ENCODE results near the gene DLGAP5.

DLGAP5 gene

DNA sequence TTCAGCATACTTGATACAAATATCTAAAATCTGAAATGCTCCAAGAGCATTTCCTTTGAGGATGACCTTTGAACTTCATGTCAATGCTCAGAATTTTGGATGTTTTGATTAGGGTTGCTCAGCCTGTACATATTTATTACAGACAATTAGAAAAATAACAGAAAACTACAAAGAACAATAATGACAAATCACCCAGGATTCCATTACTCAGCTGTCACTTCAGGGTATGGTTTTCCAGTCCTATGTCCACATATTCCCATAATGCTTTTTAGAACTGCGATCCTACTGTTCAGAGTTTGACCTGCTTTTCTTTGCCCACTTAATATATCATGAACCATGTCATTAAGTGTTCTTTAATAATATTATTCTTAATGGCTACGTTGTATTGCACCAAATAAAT lies 11.4 kb downstream of the DLGAP5 start:
- no peak for DNase-seq

DNA sequence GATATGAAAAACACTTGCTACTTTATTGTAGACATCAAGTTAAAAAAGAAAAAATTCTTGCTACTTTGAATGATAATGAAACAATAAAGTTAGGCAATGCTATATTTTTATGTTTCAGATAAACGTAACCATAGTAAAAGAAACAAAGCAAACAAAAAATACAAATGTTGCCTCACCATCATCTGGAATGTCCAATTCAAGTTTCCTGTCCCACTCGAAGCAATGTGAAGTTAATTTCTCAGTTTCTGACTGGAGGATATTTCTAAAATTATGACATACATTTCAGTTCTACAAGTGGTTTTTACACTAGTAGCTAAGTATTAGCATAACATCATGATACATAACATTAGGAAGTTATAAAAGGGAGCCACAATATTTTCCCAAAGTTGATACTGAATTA lies 20.9 kb downstream of the DLGAP5 start:
- DNase-seq, result no peak

DNA sequence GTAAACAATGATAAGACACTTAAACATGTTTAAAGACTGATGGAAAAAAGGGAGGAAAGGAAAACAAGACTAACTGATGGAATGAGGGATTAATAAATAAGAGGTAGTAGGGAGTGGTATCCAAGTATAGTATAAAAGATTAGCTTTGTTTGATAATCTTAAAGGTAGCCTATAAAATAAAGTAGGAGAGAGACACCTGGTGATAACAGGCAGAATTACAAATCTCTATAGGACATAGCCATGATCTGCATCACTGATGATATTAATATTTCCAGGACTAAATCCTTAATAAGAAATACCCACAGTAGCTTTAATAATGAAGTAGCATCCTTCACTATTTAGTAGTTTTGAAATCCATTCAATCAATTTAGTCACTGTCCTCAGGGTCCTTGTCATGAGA lies 30.4 kb downstream of the DLGAP5 start:
- peak; percentile 4 for DNase-seq

DNA sequence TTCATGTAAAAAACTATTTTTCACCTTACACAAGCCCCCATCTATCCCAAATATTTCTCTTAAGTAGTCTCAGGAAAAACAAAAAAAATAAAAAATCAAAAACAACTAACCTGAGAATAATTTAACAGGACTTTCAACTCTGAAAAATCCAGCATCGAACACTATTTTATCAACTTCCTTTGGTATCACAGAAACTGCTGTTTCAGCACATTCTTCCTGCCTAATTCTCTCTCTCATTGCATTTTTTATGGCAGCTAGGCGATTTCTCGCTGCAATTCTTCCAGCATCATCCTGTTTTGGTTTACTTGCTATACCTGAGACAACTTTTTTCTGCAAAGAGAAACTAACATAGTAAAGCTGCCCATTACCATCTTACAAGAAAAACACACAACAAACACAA lies 33.0 kb downstream of the DLGAP5 start:
- no peak for DNase-seq

DNA sequence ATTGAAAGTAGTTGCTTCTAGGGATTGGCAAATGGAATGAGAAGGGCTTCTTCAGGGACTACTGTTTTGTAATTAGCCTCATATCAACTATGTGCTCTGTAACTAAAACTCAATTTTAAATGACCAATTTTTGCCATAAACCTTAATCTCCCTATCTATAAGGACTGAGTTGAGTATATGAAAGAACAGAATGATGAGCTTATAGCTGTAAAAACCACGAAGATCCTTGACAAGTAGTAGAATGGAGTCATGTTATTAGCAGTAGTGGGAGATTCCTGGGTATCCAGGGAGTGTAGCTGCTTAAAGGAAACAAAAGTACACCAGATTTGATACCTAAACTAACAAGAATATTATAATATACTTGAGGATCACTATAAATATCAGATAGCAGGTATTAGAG lies 34.3 kb downstream of the DLGAP5 start:
- DNase-seq, result no peak

DNA sequence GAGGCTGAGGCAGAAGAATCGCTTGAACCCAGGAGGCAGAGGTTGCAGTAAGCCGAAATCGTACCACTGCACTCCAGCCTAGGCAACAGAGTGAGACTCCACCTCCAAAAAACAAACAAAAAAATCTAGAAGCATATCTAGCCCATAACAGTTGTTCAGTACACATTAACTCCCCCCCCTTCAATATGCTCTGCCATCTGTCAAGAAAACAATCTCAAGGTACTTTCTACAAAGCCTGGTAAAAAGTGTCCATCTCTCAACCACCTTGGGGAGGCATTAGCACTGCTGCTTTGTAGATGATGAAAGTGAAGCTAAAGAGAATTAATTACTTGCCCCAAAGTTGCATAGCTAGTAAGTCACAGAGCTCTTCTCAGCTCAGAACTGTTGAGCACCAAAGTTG lies 37.4 kb downstream of the DLGAP5 start:
- no peak for DNase-seq

DNA sequence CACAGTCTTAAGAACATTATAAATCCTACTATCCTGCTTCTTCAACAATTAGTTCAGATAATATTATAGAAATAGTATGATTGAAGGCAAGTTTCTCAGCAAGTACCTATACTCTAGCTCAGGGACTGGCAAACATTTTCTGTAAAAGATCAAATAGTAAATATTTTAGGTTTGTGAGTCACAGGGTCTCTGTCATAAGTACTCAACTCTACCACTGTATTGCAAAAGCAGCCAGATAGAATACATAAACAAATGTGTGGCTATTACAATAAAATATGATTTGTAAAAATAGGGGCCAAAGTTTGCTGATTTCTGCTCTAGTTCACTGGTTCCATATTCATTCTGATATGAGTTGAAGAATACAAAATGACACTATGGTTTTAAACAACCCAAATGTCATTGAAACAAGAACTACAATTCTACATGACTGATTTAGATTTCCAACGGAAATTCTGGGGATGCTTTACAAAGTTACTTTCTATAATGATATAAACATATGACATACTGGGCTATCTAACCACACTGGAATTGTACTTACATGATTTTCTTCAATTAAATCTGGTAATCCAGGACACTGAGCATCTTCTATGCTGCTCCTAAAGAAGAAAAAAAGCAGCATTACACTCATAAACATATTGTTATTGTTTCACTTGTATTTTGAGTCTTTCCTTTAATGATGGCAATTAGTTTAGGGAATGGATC lies 39.2 kb downstream of the DLGAP5 start:
- no peak for DNase-seq

DNA sequence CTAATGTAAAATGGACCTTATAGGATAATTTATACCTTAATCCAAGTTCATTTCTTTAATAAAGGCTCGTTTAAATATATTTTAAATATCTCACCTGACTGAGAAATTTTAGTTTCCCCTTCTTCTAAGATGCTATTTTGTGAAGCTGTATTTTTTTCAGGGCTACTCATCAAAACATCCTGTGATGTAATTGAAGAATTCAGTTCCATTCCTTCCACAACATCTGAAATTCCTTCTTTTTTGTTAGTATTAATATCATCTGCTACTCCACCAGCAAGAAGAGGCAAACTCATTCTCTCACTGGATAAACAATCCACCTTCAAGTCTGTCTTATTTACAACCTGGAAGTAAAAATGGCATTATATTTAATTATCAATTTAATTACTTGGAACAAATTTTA lies 39.8 kb downstream of the DLGAP5 start:
- no peak for DNase-seq

DNA sequence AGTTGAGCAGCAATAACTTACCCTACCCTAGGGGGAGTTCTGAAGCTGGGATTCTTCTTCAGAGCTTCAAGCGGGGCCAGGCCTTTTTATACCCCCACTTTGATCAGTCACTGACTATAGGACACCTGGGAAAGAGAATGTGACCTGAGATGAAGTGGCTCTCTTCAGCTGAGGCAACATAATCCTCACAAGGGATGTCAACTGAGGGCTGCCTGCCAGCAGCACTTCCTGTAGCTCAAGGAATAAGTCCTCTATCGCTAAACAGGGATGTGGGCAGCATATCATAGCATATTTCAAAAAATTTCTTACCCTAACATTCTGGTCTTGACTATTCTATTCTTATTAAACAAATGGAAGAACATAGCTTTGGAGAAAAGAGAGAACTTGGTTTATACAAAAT lies 45.0 kb downstream of the DLGAP5 start:
- no peak for DNase-seq

DNA sequence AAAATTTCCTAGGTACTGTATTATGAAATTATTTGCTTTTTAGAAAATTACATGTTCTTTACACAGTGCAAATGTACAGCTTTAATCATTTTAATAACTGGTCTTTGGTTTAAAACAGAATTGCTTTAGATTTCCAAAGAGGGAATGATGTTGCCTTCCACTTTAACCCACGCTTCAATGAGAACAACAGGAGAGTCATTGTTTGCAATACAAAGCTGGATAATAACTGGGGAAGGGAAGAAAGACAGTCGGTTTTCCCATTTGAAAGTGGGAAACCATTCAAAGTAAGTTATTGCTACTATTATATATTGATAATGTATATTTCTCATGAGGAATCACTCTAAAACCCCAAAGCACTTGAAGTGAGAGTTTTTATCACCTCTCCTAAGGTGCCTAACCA lies 48.9 kb downstream of the DLGAP5 start:
- no peak for DNase-seq

DNA sequence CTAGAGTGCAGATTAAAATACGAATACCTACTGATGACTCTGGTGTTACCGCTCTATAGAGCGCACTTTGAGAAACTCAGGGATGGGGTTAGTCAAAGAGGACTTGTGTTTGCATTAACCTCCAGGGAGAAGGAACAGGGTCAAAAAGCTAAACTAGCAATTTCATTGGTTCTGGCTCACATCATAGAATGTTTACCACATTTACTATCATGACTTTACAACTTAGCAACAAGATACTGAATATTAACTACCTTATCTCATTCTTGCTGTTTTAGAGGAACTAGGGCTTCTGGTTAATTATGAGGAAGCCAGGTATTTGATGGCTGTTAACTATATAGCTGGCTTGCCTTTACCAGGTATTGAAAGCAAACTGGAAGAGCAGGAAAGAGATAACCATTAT lies 49.6 kb downstream of the DLGAP5 start:
- no peak for DNase-seq

DNA sequence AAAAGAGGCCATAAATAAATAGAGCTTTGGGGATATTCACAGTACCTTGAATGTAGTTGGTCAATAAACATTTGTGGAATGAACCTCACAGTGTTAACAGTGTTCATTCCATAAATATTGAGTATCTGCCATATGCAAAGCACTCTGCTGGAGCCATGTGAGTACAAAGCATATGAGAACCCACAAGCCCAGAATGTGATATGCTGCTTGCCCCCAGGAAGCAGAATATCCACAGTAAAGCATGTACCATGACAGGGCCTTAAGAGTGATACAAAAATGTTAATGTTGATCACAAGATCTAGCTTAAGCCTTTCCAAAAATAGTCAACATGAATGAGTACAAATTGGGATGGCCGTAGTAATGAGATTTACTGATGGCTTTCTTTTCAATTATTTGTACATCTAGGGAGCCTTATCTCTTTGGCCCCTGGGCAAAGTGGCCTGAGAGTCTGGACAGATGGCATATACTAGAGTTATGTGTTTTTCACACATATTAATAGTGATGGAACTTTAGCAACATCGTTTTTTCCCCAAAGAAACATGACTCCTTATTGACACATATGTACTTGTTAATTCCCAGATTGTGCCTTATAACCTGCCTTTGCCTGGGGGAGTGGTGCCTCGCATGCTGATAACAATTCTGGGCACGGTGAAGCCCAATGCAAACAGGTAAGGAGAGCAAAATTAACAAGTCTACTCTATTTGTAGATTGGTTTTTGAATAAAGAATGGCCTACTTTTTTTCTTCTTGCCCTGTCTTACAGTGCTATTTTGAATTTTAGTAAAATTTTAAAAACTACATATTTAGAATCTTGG lies 51.5 kb downstream of the DLGAP5 start:
- DNase-seq, result no peak

DNA sequence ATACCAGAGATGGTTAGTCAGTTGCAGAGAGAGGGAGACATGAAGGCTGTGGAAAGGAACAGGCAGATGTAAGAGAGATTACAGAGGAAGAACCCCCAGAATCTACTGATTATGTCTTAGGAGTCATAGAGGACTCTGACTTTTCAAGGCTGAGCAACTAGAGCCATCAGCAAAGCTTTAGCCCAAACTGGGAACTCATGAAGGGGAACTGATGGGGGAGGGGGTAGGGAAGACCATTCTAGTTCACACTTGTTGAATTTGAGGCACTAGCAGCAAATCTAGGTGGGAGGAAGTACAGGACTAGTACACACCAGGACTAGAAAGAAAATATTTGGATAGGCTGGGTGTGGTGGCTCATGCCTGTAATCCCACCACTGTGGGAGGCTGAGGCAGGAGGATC lies 52.2 kb downstream of the DLGAP5 start:
- DNase-seq, result no peak

DNA sequence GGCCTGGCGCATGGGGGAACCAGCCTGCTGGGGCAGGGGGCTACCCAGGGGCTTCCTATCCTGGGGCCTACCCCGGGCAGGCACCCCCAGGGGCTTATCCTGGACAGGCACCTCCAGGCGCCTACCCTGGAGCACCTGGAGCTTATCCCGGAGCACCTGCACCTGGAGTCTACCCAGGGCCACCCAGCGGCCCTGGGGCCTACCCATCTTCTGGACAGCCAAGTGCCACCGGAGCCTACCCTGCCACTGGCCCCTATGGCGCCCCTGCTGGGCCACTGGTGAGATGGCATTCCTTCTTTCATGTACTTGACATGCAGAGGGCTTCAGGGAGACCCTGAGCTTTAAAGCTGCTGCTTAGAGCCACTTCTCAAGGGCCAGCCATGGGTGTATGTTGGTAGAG lies 53.3 kb downstream of the DLGAP5 start:
- DNase-seq, result no peak

DNA sequence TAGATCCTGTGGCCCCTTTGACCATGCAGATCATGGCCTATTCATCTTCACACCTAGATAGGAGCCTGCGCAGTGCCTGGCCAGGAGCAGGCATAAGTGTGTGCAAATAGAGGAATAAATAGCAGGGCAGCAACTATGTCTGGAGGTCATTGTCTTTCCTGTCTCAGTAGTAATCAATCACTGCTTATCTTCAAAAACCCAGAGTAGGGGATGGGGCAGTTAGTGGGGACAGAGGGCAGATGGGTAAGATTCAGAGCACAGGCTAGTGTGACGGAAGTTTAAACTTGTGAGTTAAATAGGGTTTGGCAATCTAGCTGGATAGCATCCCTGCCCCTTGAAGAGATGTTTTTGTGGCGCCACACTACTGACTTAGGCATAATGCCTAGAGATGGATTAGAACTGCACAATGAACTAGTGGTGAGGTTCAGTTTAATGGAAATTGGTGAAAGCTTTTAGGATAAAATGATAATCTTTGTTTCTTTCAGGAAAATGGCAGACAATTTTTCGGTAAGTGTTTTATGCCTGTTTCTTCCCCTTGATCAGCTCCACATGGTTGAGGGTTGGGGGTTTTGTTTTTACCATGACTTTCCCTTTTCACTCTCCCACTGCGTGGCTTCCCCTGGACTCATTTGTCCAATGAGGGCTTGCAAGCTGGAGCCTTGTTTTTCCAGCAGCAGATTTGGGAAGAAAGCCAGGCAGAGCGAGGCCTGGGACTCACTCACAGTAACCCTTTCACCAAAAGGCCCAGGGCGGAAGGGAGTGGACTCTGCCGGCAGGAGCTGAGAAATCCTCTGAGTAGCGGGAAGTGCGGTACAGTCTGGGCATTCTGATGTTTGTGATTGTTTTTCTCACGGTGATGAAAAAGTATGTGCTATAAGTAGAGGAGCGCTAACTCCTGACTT lies 54.2 kb downstream of the DLGAP5 start:
- no peak for DNase-seq

DNA sequence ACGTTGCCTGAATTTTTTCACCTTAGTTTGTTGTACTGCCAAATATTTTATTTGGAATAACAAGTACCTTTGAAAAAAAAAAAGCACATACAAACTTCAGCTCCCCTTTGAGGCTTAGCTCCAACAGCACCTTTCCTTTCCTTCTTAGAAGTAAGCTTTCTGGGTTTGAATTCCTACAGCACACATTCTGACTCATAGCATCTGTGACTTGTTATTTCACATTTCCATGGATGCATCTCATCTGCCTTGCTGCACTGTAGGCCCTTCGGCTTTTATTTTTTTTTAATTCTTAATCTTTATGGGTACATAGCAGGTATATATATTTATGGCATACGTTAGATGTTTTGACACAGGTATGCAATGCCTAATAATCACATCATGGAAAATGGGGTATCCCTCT lies 55.1 kb downstream of the DLGAP5 start:
- DNase-seq, result no peak

DNA sequence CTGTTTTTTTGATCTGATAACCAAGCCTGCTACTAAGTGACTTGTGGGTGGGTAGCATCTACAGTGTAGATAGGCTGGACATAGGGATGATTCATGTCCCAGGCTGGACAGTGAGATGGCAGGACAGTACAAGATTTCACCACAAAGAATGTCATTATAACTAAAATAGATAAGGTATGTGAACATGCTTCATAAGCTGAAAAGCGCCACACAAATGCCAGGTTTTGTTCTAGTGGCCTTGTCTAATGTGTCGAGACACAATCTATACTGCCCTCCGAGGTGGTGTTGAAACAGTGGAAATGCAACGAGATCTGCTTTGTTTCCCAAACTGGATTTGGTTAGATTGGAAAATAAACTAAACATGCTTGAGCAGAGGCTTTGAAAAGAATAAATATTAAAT lies 58.0 kb downstream of the DLGAP5 start:
- DNase-seq, result no peak

DNA sequence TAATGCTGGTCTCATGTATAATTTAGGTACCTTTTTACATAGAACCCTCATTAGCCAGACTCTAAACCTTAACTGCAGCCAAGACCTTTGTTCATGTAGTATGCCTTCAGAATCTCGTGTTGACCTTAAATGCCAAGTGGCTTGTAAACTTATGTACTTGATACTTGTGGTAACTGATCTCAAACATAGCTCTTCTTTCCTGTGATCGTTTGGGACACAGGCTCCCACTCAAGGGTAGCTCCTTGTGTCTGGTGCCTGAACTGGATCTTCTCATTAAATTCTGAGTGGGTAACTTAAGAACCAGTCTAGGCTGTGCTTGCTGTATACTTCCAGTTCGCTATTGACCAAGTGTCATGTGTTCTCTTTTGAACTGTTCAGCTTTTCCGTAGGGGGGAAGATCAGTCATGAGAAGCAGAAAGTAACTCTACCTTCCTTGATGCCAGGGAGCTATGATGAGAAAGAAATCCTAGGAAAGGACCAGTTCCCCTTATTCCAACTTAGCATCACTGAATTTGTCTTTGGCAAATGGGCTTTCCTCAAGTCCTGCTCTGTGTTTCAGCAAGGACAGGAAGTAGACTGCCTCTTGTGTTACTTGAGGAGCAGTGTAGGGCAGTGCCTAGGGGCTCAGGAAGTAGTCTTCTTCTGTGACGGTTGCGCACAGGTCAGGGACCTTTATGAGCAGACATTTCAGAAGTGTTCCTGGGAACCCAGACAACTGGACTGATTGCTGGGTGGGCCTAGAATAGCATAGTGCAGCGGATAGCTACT lies 59.8 kb downstream of the DLGAP5 start:
- DNase-seq, result no peak

DNA sequence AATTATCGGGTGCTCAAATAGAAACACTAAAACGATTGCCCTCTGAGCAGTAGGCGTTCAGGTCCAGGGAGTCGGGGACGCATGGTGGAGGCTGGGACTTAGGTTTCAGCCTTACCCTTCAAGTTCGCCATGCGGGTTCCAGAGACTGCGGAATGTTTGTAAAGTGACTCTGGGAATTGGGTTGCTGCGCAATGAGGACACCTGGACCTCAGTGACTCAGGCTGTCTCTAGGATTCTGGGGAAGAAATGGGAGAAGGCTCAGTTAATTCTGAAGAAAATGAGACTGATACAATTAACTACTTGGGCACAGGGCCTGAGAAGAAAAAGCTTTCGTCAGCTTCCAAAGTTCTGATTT lies 61.2 kb downstream of the DLGAP5 start:
- DNase-seq, result no peak

DNA sequence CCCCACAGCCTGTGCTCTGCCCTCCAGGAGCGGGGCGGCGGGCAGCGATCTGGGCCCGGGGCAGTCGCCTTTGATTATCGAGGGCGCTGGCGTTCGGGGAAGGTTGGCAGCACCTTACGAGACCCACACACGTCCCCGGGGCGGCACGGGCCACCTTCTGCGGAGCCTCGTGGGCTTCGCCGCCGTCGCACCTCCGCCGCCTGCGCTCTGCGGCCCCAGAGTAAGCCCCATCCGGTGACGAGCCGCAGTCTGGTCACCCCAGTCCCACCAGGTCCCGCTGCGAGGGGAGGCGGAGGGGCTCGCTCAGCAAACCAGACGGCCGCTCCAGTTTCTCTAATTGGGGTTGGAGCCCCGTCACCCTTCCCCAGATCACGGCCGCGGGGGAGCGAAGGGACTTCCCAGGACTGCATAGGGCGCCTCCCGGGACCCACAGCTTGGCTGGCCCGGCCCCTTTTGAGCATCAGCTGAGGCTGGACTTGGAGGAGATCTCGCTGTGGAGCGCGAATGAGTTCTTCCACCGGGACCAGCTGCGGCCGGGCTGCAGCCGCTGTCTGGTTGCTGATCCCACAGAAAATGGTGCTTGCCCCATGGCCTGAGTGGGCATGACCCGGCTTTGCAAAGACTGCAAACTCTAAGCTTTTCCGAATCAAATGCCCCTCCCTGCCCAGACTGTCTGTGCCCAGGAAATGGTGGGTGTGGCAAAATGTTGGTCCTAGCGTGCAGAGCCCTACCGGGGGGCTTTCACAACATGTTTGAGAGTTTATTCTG lies 61.8 kb downstream of the DLGAP5 start:
- no peak for DNase-seq

DNA sequence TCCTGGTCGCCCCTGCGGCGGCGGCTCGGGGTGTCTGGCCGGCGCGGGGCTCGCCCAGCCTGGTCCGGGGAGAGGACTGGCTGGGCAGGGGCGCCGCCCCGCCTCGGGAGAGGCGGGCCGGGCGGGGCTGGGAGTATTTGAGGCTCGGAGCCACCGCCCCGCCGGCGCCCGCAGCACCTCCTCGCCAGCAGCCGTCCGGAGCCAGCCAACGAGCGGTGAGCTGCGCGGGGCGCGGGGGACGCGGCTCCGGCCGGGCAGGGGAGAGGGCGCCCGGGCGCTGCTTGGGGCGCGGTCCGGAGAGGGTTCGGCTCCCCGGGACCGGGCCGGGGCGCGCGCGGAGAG lies 62.3 kb downstream of the DLGAP5 start, which contains the start of gene LGALS3:
Gene LGALS3 (plus strand): TSS at position 167 of the 342 bp plus-strand sequence. CDS start 8,122 bp downstream, outside the sequence.
- DNase-seq, result no peak

Data from NCI-H748 treated with DMSO at 0.1 percent for 48 hours (cell line).